ENCODE data around the gene PLTP.

DNA sequence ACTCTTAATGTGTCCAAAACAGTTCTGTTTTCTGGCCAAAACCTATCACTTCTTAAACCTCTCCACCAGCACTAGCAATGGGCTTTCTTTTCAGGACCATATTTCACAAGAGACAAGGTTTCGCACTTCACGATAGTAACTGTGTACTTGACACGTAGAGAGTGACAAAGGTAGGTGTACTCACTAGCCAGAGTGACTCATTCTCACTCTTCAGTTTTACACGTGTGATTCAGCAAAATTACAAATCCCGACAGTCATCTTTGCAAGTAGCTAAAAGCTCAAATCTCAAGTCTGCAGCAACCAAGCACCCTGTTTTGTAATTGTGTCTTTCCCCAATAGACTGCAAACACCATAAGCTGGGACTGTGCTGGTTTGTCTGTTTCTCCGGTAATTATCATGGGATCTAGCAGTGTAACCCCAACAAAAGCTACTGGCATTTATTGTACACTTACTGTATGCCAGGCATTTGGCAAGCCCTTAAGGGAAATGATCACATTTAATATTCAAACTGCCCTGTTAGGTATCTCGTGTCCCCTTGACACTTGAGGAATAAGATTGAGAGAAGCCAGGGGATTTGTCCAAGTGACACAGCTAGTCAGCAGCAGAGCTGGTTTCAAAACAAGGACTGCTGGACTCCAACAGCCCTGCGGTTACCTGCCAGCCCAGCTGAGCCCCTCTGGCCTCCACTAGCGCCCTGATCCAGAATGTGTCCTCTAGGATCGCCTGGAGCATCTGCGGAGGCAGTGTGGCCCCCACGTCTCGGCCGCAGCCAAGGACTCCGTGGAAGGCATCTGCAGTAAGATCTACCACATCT is 32.4 kb upstream of the PLTP start:
- TF ChIP-seq, protein P1, sequence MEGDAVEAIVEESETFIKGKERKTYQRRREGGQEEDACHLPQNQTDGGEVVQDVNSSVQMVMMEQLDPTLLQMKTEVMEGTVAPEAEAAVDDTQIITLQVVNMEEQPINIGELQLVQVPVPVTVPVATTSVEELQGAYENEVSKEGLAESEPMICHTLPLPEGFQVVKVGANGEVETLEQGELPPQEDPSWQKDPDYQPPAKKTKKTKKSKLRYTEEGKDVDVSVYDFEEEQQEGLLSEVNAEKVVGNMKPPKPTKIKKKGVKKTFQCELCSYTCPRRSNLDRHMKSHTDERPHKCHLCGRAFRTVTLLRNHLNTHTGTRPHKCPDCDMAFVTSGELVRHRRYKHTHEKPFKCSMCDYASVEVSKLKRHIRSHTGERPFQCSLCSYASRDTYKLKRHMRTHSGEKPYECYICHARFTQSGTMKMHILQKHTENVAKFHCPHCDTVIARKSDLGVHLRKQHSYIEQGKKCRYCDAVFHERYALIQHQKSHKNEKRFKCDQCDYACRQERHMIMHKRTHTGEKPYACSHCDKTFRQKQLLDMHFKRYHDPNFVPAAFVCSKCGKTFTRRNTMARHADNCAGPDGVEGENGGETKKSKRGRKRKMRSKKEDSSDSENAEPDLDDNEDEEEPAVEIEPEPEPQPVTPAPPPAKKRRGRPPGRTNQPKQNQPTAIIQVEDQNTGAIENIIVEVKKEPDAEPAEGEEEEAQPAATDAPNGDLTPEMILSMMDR (IDR thresholded peaks at IDR 0.05 in 4 of 5, conservative IDR thresholded peaks at IDR 0.05 in 1 of 5), result no peak
- peak in 1 of 2 donors; percentile 40 for TF ChIP-seq POLR2A (IDR thresholded peaks at IDR 0.05)

Measured in gastrocnemius medialis (tissue), 4 donors.